ENCODE data around the gene SLC25A1. TPM values are rescaled to one million over a fixed set of nuclear protein-coding genes. Genes with fewer than 3 reads are reported as not detected.

Gene SLC25A1
- total RNA-seq, 1 donor, result 63.7 TPM

DNA sequence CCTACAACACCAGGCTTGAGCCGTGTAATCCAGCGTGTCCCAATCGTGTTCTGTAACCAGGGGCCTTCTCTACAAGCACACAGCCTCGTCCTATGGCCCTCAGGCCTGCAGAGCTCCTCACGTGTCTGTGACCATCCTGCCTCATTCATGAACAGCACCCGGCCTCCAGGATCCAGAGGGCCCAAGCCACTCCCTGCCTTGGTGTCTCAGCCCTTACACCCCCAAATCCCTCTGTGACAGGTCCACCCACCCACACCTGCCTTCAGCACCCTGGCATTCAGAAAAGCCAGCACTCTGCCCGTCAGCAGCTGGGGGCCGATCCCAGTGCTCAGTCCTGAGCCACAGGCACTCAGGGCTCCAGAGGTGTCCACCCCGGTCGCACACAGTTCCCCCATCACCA, 41.6 kb downstream of the SLC25A1 start:
- H4K20me1 ChIP-seq (ENCODE audit: insufficient read depth, low read length), result no peaks in the 10 kb centered on the region
- H3K27ac ChIP-seq (ENCODE audit: low read depth, low read length), result no peak overlapping the region
- H3K36me3 ChIP-seq (ENCODE audit: insufficient read depth, low read length), result peaks cover 72% of the 10 kb centered on the region
- no peak overlapping the region for H3K4me3 ChIP-seq (ENCODE audit: insufficient read depth, low read length)
- no peaks in the 10 kb centered on the region for H3K27me3 ChIP-seq (ENCODE audit: insufficient read depth, low read length)
- no peak overlapping the region for H2AFZ ChIP-seq (ENCODE audit: low read length)
- H3K4me1 ChIP-seq (ENCODE audit: insufficient read depth, low read length), result no peaks in the 10 kb centered on the region
- no peaks in the 10 kb centered on the region for H3K9me3 ChIP-seq (ENCODE audit: low read depth, low read length)
- TF ChIP-seq, protein P1, sequence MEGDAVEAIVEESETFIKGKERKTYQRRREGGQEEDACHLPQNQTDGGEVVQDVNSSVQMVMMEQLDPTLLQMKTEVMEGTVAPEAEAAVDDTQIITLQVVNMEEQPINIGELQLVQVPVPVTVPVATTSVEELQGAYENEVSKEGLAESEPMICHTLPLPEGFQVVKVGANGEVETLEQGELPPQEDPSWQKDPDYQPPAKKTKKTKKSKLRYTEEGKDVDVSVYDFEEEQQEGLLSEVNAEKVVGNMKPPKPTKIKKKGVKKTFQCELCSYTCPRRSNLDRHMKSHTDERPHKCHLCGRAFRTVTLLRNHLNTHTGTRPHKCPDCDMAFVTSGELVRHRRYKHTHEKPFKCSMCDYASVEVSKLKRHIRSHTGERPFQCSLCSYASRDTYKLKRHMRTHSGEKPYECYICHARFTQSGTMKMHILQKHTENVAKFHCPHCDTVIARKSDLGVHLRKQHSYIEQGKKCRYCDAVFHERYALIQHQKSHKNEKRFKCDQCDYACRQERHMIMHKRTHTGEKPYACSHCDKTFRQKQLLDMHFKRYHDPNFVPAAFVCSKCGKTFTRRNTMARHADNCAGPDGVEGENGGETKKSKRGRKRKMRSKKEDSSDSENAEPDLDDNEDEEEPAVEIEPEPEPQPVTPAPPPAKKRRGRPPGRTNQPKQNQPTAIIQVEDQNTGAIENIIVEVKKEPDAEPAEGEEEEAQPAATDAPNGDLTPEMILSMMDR (IDR thresholded peaks at IDR 0.05; ENCODE audit: extremely low read depth, low read depth, low read length), result no peak
- H3K4me2 ChIP-seq (ENCODE audit: insufficient read depth, low read length), result no peak overlapping the region
- DNase-seq (ENCODE audit: insufficient read length, low spot score, missing footprints), result peak; percentile 47
- H3K79me2 ChIP-seq (ENCODE audit: insufficient read depth, low read length), result no peaks in the 10 kb centered on the region

DNA sequence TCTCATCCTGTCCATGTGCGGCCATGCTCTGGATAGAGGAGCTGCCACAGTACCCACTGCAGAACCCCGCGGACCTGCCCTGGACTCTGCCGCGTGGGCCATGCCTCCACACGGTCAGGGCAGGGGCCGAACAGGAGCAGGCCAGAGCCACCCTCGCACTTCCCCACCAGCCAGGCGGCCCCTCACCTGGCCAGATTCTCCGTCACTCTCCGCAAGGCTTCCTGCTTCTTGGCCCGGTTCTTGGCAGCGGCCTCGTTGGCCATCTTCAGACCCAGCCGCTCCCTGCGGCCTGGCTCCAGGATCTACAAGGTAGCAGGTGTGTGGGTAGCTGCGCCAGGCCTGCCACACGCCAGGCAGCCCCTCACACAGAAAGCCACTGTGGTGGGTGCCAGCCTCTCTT, 43.7 kb downstream of the SLC25A1 start:
- Histone ChIP-seq H3K27ac (ENCODE audit: low read depth, low read length) (no peak overlapping the region), H3K9me3 (ENCODE audit: low read depth, low read length) (no peaks in the 10 kb centered on the region), H4K20me1 (ENCODE audit: insufficient read depth, low read length) (no peaks in the 10 kb centered on the region), H3K4me3 (ENCODE audit: insufficient read depth, low read length) (no peak overlapping the region), H3K36me3 (ENCODE audit: insufficient read depth, low read length) (peaks cover 54% of the 10 kb centered on the region), H3K4me2 (ENCODE audit: insufficient read depth, low read length) (no peak overlapping the region), H3K79me2 (ENCODE audit: insufficient read depth, low read length) (no peaks in the 10 kb centered on the region), H2AFZ (ENCODE audit: low read length) (no peak overlapping the region), H3K4me1 (ENCODE audit: insufficient read depth, low read length) (no peaks in the 10 kb centered on the region), H3K27me3 (ENCODE audit: insufficient read depth, low read length) (no peaks in the 10 kb centered on the region)
- peak; percentile 58 for DNase-seq (ENCODE audit: insufficient read length, low spot score, missing footprints)
- TF ChIP-seq, protein P1 (IDR thresholded peaks at IDR 0.05; ENCODE audit: extremely low read depth, low read depth, low read length), result no peak

DNA sequence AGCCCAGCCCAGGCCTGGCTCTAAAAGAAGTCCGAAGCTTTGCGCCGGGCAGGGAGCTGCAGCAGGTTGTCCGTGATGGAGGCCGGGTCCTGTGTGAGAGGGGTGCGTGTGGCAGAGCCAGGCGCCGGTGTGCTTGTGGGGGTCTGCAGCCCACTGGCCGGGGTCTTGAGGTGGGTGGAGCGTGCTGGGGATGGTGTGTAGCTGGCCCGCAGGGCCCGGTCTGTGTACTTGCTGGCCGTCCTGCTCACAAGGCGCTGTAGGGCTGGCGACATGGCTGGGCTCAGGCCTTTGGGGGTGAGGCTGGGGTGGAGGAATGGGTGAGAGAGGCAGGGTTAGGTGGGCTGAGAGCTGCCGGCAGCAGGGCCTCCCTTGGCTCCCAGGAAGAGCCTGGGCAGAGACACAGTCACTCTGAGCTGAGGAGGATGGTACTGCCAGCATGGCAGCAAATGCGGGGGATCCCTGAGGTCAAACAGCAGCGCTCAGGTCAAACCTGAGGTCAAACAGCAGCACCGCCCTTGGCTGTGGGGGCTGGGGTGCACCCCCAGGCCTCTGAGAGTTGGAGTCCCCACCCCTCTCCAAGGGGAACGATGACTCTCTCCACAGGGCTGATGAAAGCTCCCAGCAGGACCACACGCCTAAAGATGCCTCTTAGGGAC, 44.2 kb downstream of the SLC25A1 start:
- TF ChIP-seq, protein P1 (IDR thresholded peaks at IDR 0.05; ENCODE audit: extremely low read depth, low read depth, low read length), result no peak
- H3K4me1 ChIP-seq (ENCODE audit: insufficient read depth, low read length), result no peaks in the 10 kb centered on the region
- H3K27me3 ChIP-seq (ENCODE audit: insufficient read depth, low read length), result no peaks in the 10 kb centered on the region
- no peak overlapping the region for H3K4me3 ChIP-seq (ENCODE audit: insufficient read depth, low read length)
- H3K36me3 ChIP-seq (ENCODE audit: insufficient read depth, low read length), result peaks cover 48% of the 10 kb centered on the region
- no peaks in the 10 kb centered on the region for H4K20me1 ChIP-seq (ENCODE audit: insufficient read depth, low read length)
- no peak overlapping the region for H2AFZ ChIP-seq (ENCODE audit: low read length)
- peak; percentile 59 for DNase-seq (ENCODE audit: insufficient read length, low spot score, missing footprints)
- no peaks in the 10 kb centered on the region for H3K9me3 ChIP-seq (ENCODE audit: low read depth, low read length)
- H3K4me2 ChIP-seq (ENCODE audit: insufficient read depth, low read length), result no peak overlapping the region
- no peak overlapping the region for H3K27ac ChIP-seq (ENCODE audit: low read depth, low read length)
- no peaks in the 10 kb centered on the region for H3K79me2 ChIP-seq (ENCODE audit: insufficient read depth, low read length)

DNA sequence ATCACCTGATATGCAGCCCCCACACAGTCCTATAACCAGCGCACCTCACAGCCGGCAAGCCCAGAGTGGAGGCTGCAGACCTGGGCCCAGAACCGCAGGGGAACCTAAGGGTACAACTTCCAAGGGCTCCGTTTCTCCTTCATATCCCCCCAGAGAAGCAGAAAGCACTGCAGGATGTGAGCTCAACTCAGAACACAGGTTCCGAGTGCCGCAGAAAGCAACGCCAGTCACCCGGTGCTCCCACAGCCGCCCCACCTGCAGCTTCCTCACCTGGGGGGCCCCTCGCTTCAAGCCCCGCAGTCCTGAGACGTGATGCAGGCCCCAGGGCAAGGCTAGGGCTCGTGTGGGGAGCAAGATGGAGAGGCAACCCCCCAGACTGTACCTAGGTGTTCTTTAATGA, 45.0 kb downstream of the SLC25A1 start:
- Histone ChIP-seq H4K20me1 (ENCODE audit: insufficient read depth, low read length) (no peaks in the 10 kb centered on the region), H3K4me3 (ENCODE audit: insufficient read depth, low read length) (no peak overlapping the region), H3K36me3 (ENCODE audit: insufficient read depth, low read length) (peaks cover 41% of the 10 kb centered on the region), H3K27me3 (ENCODE audit: insufficient read depth, low read length) (no peaks in the 10 kb centered on the region), H3K4me2 (ENCODE audit: insufficient read depth, low read length) (no peak overlapping the region), H2AFZ (ENCODE audit: low read length) (no peak overlapping the region), H3K9me3 (ENCODE audit: low read depth, low read length) (no peaks in the 10 kb centered on the region), H3K4me1 (ENCODE audit: insufficient read depth, low read length) (no peaks in the 10 kb centered on the region), H3K79me2 (ENCODE audit: insufficient read depth, low read length) (no peaks in the 10 kb centered on the region), H3K27ac (ENCODE audit: low read depth, low read length) (no peak overlapping the region)
- no peak for DNase-seq (ENCODE audit: insufficient read length, low spot score, missing footprints)
- TF ChIP-seq, protein P1 (IDR thresholded peaks at IDR 0.05; ENCODE audit: extremely low read depth, low read depth, low read length), result no peak
